HUES48 (cell line): Measurements from ENCODE around the gene PTBP3.

Experiments
- H3K27ac ChIP-seq: one replicate; pipeline ENCODE4 v1.7.0; 2013; ENCODE audit warnings: low read depth, low read length, inconsistent platforms
- H3K27me3 ChIP-seq: 2 replicates; pipeline ENCODE4 v1.6.1; 2013; ENCODE audit warnings: mild to moderate bottlenecking, low read length; ENCODE audit not compliant: control insufficient read depth, insufficient read depth
- H3K36me3 ChIP-seq: 2 replicates; pipeline ENCODE4 v1.6.1; 2013; ENCODE audit warnings: low read length; ENCODE audit not compliant: control insufficient read depth, insufficient read depth
- H3K4me1 ChIP-seq: 2 replicates; pipeline ENCODE4 v1.6.1; 2013; ENCODE audit warnings: mild to moderate bottlenecking, low read length; ENCODE audit not compliant: control insufficient read depth, insufficient read depth
- H3K4me3 ChIP-seq: 2 replicates; pipeline ENCODE4 v1.5.1; 2013; ENCODE audit warnings: mild to moderate bottlenecking, low read depth, low read length
- H3K9ac ChIP-seq: 2 replicates; pipeline ENCODE4 v1.6.1; 2013; ENCODE audit warnings: mild to moderate bottlenecking, low read depth, low read length, moderate library complexity
- H3K9me3 ChIP-seq: 2 replicates; pipeline ENCODE4 v1.6.1; 2013; ENCODE audit warnings: low read length; ENCODE audit not compliant: control insufficient read depth, insufficient read depth

Gene PTBP3

GRCh38 chr9:112241491-112241890 is 91.9 kb downstream of the PTBP3 start:
- no peaks in the 10 kb centered on the region for H3K4me1 ChIP-seq
- H3K27me3 ChIP-seq = no peaks in the 10 kb centered on the region
- H3K4me3 ChIP-seq = no peak overlapping the region
- H3K9me3 ChIP-seq = no peaks in the 10 kb centered on the region
- no peaks in the 10 kb centered on the region for H3K36me3 ChIP-seq
- no peak overlapping the region for H3K9ac ChIP-seq
- no peak overlapping the region for H3K27ac ChIP-seq

- no peaks in the 10 kb centered on the region for H3K9me3 ChIP-seq
- no peak overlapping the region for H3K4me3 ChIP-seq
- no peaks in the 10 kb centered on the region for H3K4me1 ChIP-seq
- no peaks in the 10 kb centered on the region for H3K27me3 ChIP-seq
- H3K36me3 ChIP-seq = peaks cover 2% of the 10 kb centered on the region; the same call in 1 of the 2 replicates
- no peak overlapping the region for H3K27ac ChIP-seq
- H3K9ac ChIP-seq = no peak overlapping the region
Observed at GRCh38 chr9:112239708-112240107, 93.7 kb downstream of the PTBP3 start.

DNA sequence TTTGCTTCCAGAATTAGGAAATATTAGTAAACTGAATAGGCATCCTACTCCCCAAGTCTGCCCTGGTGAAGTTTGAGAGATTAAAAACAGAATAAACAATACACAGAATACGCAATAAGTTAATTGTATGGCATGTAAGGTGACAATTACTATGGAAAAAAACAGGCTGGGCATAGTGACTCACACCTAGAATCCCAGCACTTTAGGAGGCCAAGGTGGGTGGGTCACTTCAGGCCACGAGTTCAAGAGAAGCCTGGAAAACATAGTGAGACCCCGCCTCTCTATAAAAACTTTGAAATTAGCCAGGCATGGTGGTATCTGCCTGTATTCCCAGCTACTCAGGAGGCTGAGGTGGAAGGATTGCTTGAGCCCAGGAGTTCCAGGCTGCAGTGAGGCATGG is 94.1 kb downstream of the PTBP3 start:
- no peak overlapping the region for H3K9ac ChIP-seq
- H3K27ac ChIP-seq = no peak overlapping the region
- no peaks in the 10 kb centered on the region for H3K4me1 ChIP-seq
- no peak overlapping the region for H3K4me3 ChIP-seq
- H3K9me3 ChIP-seq = no peaks in the 10 kb centered on the region
- peaks cover 6% of the 10 kb centered on the region; the same call in 1 of the 2 replicates for H3K36me3 ChIP-seq
- H3K27me3 ChIP-seq = no peaks in the 10 kb centered on the region

- H3K4me1 ChIP-seq = no peaks in the 10 kb centered on the region
- H3K9ac ChIP-seq = no peak overlapping the region
- no peak overlapping the region for H3K27ac ChIP-seq
Observed at GRCh38 chr9:112234779-112235178, 98.6 kb downstream of the PTBP3 start.

GRCh38 chr9:112233769-112234168 is 99.7 kb downstream of the PTBP3 start:
- Histone ChIP-seq H3K36me3 (peaks cover 18% of the 10 kb centered on the region), H3K27ac (no peak overlapping the region), H3K9me3 (no peaks in the 10 kb centered on the region), H3K4me1 (no peaks in the 10 kb centered on the region), H3K9ac (no peak overlapping the region), H3K4me3 (no peak overlapping the region), H3K27me3 (no peaks in the 10 kb centered on the region)

More at GRCh38 chr9:112234779-112235178, 98.6 kb downstream of the PTBP3 start:
- Histone ChIP-seq H3K27me3 (no peaks in the 10 kb centered on the region), H3K36me3 (peaks cover 14% of the 10 kb centered on the region), H3K4me3 (no peak overlapping the region), H3K9me3 (no peaks in the 10 kb centered on the region)

- no peak overlapping the region for H3K9ac ChIP-seq
- H3K36me3 ChIP-seq = peaks cover 34% of the 10 kb centered on the region
- H3K27ac ChIP-seq = no peak overlapping the region
- H3K9me3 ChIP-seq = no peaks in the 10 kb centered on the region
- H3K4me1 ChIP-seq = no peaks in the 10 kb centered on the region
- H3K27me3 ChIP-seq = no peaks in the 10 kb centered on the region
- H3K4me3 ChIP-seq = no peak overlapping the region
Observed at GRCh38 chr9:112232233-112232632, 101.2 kb downstream of the PTBP3 start.

DNA sequence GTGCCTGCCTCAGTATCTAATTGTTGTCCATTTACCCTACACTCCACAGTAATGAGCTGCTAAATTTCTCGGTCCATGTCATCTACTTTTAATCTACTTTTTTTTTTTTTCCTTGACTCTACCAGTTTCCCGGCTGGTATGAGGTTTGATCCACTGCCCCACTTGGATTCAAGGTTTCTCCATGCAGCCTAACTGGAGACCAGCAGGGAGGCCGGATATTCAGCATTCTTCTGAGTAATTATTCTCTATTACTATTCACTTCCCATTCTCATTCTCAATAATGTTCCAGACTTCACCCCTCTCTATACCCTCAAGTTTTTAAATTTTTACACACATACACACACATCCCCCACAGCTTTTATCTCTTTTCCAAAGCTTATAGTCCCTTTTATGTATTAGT is 107.3 kb downstream of the PTBP3 start:
- Histone ChIP-seq H3K27me3 (no peaks in the 10 kb centered on the region), H3K9me3 (no peaks in the 10 kb centered on the region), H3K4me3 (no peak overlapping the region), H3K4me1 (no peaks in the 10 kb centered on the region), H3K27ac (no peak overlapping the region), H3K36me3 (peaks cover 69% of the 10 kb centered on the region), H3K9ac (no peak overlapping the region)

DNA sequence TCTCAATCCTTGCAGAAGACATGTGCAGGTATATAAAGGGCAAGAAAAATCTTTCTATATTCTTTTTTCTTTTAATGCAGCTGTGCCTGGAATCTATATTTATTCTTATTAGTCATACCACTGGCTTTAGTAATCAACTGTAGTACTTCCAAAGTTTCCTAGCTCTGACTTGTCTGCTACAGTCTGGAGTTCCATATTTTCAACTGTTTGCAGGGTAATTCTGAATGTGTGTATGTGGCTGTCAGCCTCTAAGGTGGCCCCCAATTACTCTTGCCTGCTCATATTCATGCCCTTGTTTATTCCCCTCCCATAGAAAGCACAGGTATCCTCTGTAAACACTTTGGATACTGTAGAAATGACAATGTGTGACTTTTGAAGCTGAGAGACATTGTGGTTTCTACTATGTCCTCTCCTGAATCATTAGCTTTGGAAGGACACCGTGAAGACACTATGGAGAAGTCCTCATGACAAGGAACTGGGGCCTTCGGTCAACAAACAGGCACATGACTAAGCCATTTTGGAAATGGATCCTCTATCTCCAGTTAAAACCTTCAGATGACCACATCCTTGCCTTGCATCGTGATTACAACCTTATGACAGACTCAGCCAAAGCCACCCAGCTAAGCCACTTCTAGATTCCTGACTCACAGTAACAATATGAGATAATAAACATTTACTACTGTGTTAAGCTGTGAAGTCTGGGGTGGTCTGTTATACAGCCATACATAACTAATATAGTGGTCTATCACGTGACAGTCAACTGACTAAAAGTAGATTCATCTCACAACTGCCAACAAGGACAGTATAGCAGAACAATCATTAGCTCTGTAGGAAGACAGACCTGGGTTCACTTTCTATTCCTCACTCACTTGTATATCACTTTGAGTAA is 108.8 kb downstream of the PTBP3 start:
- Histone ChIP-seq H3K4me1 (no peaks in the 10 kb centered on the region), H3K9me3 (no peaks in the 10 kb centered on the region), H3K9ac (no peak overlapping the region), H3K36me3 (peaks cover 75% of the 10 kb centered on the region), H3K4me3 (no peak overlapping the region), H3K27ac (no peak overlapping the region), H3K27me3 (no peaks in the 10 kb centered on the region)

- Histone ChIP-seq H3K9ac (no peak overlapping the region), H3K27ac (no peak overlapping the region), H3K36me3 (peaks cover 48% of the 10 kb centered on the region)
Observed at GRCh38 chr9:112218908-112219307, 114.5 kb downstream of the PTBP3 start.

GRCh38 chr9:112212926-112213325 is 120.5 kb downstream of the PTBP3 start:
- Histone ChIP-seq H3K4me3 (no peak overlapping the region), H3K9ac (no peak overlapping the region), H3K9me3 (no peaks in the 10 kb centered on the region), H3K4me1 (peaks cover 8% of the 10 kb centered on the region; the same call in 1 of the 2 replicates), H3K36me3 (peaks cover 20% of the 10 kb centered on the region), H3K27ac (no peak overlapping the region), H3K27me3 (no peaks in the 10 kb centered on the region)

More at GRCh38 chr9:112218908-112219307, 114.5 kb downstream of the PTBP3 start:
- no peaks in the 10 kb centered on the region for H3K27me3 ChIP-seq
- H3K9me3 ChIP-seq = no peaks in the 10 kb centered on the region
- no peak overlapping the region for H3K4me3 ChIP-seq
- no peaks in the 10 kb centered on the region for H3K4me1 ChIP-seq

DNA sequence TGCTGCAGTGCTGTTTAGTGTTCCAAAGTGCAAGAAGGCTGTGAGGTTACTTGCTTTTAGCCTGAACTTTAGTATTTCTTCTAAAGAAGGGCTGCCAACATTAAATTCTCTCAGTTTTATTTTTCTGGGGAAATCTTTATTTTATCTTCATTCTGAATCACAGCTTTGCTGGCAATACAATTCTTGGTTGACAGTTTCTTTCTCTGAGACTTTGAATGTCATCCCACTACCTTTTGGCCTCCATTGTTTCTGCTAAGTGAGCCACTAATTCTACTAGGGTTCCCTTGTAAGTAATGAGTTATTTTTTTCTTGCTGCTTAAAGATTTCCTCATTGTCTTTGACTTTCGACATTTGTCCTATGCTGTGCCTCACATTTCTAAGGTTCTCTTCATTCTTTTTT is 126.0 kb downstream of the PTBP3 start:
- H3K27ac ChIP-seq = no peak overlapping the region
- H3K36me3 ChIP-seq = peaks cover 6% of the 10 kb centered on the region; the same call in 1 of the 2 replicates
- no peaks in the 10 kb centered on the region for H3K4me1 ChIP-seq
- no peak overlapping the region for H3K9ac ChIP-seq
- no peak overlapping the region for H3K4me3 ChIP-seq
- H3K27me3 ChIP-seq = no peaks in the 10 kb centered on the region
- H3K9me3 ChIP-seq = no peaks in the 10 kb centered on the region
